ENCODE results near the gene PTPRE. TPM values are rescaled to one million over a fixed set of nuclear protein-coding genes. Genes with fewer than 3 reads are reported as not detected.

The PTPRE gene
- total and polyA plus RNA-seq, 10 of the 15 experiments (the other 5 are each of a cell fraction or from before 2014, with no cell fraction given): 2.9 to 7.6 (median 5.8) TPM

DNA sequence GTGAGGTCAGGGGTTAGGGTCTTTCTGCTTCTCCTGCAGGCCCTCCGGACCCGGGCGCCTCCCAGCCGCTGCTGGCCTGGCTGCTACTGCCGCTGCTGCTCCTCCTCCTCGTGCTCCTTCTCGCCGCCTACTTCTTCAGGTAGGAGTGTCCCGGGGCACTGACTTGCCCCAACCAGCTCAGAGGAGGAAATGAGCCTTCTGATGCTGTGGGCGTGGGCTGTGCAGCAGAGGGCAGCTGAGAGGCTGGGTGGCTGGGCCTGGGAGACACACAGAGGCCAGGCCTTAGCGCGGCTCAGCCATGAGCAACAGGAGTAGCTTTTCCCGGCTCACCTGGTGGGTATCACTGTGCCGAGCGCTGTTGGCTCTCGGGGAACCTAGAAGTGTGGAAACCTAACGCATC is 140.4 kb downstream of the PTPRE start (continued):
- TF ChIP-seq RFX5 (IDR thresholded peaks at IDR 0.05; ENCODE audit: low read depth, low read length) (no peak), ZNF622 (IDR thresholded peaks at IDR 0.05) (no peak), KLF5 (IDR thresholded peaks at IDR 0.05; ENCODE audit: partially characterized antibody) (no peak), HDAC2 (IDR thresholded peaks at IDR 0.05) (no peak), BRCA1 (IDR thresholded peaks at IDR 0.05; ENCODE audit: low read depth, low read length) (no peak), MEF2B (IDR thresholded peaks at IDR 0.05; ENCODE audit: partially characterized antibody, poor library complexity, severe bottlenecking) (no peak), NFYB (IDR thresholded peaks at IDR 0.05; ENCODE audit: insufficient read depth, low read depth, low read length) (peak; percentile 34; the same call in 1 of the 2 replicates), NR2C2 (IDR thresholded peaks at IDR 0.05; ENCODE audit: borderline replicate concordance, control insufficient read depth, insufficient read length, low read depth) (no peak), IRF4 (IDR thresholded peaks at IDR 0.05; ENCODE audit: low read depth, low read length) (peak; percentile 33; the same call in 1 of the 2 replicates), SMAD5 (IDR thresholded peaks at IDR 0.05; ENCODE audit: low read depth) (no peak), TCF7 (IDR thresholded peaks at IDR 0.05; ENCODE audit: borderline replicate concordance) (no peak), ZBED1 (IDR thresholded peaks at IDR 0.05; ENCODE audit: borderline replicate concordance) (no peak), TAF1 (IDR thresholded peaks at IDR 0.05; ENCODE audit: borderline replicate concordance, low read depth, low read length) (peak; percentile 37; the same call in 1 of the 2 replicates), RB1 (IDR thresholded peaks at IDR 0.05; ENCODE audit: borderline replicate concordance) (no peak), EP300 (IDR thresholded peaks at IDR 0.05; ENCODE audit: borderline replicate concordance in 1 of 2, control insufficient read depth in 1 of 2, low read depth in 2 of 2, low read length in 2 of 2) (no peak), GATAD2B (conservative IDR thresholded peaks at IDR 0.05; ENCODE audit: low read depth) (no peak), YY1 (IDR thresholded peaks at IDR 0.05; ENCODE audit: low read depth, low read length) (no peak), EGR1 (IDR thresholded peaks at IDR 0.05; ENCODE audit: borderline replicate concordance in 1 of 2, low read depth in 2 of 2, low read length in 2 of 2) (no peak; a peak in 1 of 3 replicates), CREM (IDR thresholded peaks at IDR 0.05; ENCODE audit: low read depth) (0 out of 2 replicates have a peak, but pooled peaks have one; percentile 9), MTA3 (IDR thresholded peaks at IDR 0.05; ENCODE audit: borderline replicate concordance, low read length) (no peak), CHD1 (IDR thresholded peaks at IDR 0.05; ENCODE audit: low read depth, low read length) (no peak)
- TF ChIP-seq, protein P1, sequence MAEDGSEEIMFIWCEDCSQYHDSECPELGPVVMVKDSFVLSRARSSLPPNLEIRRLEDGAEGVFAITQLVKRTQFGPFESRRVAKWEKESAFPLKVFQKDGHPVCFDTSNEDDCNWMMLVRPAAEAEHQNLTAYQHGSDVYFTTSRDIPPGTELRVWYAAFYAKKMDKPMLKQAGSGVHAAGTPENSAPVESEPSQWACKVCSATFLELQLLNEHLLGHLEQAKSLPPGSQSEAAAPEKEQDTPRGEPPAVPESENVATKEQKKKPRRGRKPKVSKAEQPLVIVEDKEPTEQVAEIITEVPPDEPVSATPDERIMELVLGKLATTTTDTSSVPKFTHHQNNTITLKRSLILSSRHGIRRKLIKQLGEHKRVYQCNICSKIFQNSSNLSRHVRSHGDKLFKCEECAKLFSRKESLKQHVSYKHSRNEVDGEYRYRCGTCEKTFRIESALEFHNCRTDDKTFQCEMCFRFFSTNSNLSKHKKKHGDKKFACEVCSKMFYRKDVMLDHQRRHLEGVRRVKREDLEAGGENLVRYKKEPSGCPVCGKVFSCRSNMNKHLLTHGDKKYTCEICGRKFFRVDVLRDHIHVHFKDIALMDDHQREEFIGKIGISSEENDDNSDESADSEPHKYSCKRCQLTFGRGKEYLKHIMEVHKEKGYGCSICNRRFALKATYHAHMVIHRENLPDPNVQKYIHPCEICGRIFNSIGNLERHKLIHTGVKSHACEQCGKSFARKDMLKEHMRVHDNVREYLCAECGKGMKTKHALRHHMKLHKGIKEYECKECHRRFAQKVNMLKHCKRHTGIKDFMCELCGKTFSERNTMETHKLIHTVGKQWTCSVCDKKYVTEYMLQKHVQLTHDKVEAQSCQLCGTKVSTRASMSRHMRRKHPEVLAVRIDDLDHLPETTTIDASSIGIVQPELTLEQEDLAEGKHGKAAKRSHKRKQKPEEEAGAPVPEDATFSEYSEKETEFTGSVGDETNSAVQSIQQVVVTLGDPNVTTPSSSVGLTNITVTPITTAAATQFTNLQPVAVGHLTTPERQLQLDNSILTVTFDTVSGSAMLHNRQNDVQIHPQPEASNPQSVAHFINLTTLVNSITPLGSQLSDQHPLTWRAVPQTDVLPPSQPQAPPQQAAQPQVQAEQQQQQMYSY (CRISPR knock-in tag; IDR thresholded peaks at IDR 0.05): no peak
- TF ChIP-seq, protein P2, sequence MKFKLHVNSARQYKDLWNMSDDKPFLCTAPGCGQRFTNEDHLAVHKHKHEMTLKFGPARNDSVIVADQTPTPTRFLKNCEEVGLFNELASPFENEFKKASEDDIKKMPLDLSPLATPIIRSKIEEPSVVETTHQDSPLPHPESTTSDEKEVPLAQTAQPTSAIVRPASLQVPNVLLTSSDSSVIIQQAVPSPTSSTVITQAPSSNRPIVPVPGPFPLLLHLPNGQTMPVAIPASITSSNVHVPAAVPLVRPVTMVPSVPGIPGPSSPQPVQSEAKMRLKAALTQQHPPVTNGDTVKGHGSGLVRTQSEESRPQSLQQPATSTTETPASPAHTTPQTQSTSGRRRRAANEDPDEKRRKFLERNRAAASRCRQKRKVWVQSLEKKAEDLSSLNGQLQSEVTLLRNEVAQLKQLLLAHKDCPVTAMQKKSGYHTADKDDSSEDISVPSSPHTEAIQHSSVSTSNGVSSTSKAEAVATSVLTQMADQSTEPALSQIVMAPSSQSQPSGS (IDR thresholded peaks at IDR 0.05; ENCODE audit: low read length): no peak
- TF ChIP-seq, protein P3, sequence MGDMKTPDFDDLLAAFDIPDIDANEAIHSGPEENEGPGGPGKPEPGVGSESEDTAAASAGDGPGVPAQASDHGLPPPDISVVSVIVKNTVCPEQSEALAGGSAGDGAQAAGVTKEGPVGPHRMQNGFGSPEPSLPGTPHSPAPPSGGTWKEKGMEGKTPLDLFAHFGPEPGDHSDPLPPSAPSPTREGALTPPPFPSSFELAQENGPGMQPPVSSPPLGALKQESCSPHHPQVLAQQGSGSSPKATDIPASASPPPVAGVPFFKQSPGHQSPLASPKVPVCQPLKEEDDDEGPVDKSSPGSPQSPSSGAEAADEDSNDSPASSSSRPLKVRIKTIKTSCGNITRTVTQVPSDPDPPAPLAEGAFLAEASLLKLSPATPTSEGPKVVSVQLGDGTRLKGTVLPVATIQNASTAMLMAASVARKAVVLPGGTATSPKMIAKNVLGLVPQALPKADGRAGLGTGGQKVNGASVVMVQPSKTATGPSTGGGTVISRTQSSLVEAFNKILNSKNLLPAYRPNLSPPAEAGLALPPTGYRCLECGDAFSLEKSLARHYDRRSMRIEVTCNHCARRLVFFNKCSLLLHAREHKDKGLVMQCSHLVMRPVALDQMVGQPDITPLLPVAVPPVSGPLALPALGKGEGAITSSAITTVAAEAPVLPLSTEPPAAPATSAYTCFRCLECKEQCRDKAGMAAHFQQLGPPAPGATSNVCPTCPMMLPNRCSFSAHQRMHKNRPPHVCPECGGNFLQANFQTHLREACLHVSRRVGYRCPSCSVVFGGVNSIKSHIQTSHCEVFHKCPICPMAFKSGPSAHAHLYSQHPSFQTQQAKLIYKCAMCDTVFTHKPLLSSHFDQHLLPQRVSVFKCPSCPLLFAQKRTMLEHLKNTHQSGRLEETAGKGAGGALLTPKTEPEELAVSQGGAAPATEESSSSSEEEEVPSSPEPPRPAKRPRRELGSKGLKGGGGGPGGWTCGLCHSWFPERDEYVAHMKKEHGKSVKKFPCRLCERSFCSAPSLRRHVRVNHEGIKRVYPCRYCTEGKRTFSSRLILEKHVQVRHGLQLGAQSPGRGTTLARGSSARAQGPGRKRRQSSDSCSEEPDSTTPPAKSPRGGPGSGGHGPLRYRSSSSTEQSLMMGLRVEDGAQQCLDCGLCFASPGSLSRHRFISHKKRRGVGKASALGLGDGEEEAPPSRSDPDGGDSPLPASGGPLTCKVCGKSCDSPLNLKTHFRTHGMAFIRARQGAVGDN (IDR thresholded peaks at IDR 0.05): peak; percentile 73; the same call in 1 of the 2 replicates
